DMS153 (cell line): ENCODE data around the gene PITHD1.
"Not testable (repeated sequence)": the region's sequence is repeated elsewhere in the genome, so short reads cannot be mapped to it uniquely, and the experiment has no call there.

ENCODE experiments used
- DNase-seq: peaks from one replicate; lab custom pipeline; 2025; lab: John Stamatoyannopoulos, UW

Gene PITHD1

DNA sequence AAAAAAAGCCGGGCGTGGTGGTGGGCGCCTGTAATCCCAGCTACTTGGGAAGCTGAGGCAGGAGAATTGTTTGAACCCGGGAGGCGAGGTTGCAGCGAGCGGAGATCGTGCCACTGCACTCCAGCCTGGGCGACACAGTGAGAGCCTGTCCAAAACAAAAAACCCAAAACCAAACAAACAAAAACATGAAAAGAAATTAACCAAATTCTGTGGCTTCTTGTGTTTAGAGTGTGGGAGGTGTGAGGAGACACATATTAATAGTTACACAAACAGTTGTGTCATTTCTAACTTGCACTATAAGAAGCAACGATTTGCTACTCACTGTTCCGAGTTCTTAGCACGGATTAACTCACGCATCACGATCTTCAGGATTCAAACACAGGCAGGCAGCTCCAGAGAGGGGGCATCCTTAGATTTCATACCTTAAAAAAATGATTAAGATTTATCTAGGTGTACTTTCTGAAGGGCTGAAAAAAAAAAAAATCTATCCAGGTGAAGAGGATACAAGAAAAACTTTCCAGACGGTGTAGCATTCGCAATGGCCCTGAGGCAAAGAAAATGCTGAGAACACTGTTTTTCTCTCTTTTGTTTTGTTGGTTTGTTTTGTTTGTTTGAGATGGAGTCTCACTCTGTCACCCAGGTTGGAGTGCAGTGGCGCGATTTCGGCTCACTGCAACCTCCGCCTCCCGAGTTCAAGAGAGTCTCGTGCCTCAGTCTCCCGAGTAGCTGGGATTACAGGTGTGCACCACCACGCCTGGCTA lies 47.7 kb downstream of the PITHD1 start:
- DNase-seq: no peak

DNA sequence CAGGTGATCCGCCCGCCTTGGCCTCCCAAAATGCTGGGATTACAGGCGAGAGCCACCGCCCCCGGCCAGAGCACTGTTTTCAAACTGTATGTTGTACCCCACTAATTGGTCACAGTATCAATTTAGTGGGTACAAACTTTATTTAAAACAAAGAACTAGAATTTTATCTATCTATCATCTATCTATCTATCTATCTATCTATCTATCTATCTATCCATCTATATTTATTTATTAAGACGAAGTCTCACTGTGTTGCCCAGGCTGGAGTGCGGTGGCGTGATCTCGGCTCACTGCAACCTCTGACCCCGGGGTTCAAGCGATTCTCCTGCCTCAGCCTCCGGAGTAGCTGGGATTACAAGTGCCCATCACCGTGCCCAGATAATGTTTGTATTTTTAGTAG lies 48.4 kb downstream of the PITHD1 start:
- DNase-seq: not testable (repeated sequence)

DNA sequence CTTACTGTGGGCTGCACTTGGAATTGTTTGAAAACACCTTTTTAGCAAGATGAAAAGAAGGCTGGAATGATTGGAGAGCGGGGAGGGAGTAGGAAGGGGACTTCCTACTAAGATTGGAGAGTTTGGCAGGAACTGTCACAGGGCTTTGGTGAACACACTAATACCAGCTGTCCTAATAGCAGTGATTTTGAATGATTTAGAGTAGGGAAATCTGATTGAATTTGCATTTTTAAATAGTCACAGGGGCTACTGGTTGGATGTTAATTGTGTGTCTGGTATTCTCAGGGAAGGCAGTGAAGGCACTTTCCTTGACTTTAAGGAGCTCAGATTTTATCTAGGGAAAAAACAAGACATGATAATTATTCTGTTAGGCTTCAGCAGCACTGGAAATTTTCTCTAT lies 49.5 kb downstream of the PITHD1 start:
- DNase-seq: no peak

DNA sequence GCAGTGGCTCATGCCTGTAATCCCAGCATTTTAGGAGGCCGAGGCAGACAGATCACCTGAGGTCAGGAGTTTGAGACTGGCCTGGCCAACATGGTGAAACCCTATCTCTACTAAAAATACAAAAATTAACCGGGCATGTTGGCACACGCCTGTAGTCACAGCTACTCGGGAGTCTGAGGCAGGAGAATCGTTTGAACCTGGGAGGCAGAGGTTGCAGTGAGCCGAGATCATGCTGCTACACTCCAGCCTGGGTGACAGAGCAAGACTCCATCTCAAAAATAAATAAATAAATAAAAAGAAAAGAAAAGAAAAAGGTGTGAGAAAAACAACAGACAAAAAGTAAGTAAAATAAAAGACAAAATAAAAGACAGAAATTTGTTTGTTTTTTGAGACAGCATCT lies 55.9 kb downstream of the PITHD1 start:
- not testable (repeated sequence) for DNase-seq

DNA sequence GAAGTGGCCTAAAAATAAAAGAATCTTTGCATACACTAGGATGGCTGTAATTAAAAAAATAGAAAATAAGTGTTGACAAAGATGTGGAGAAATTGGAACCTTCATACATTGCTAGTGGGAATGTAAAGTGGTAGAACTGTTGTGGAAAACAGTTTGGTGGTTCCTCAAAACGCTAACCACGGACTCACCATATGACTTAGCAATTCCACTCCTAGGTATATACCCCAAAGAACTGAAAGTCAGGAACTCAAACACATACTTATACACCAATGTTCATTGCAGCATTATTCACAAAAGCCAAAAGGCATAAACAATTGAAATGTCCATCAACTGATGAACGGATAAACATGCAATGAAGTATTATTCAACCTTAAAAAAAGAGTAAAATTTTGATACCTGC lies 57.8 kb downstream of the PITHD1 start:
- no peak for DNase-seq
